ENCODE data around the gene TGIF2.

DNA sequence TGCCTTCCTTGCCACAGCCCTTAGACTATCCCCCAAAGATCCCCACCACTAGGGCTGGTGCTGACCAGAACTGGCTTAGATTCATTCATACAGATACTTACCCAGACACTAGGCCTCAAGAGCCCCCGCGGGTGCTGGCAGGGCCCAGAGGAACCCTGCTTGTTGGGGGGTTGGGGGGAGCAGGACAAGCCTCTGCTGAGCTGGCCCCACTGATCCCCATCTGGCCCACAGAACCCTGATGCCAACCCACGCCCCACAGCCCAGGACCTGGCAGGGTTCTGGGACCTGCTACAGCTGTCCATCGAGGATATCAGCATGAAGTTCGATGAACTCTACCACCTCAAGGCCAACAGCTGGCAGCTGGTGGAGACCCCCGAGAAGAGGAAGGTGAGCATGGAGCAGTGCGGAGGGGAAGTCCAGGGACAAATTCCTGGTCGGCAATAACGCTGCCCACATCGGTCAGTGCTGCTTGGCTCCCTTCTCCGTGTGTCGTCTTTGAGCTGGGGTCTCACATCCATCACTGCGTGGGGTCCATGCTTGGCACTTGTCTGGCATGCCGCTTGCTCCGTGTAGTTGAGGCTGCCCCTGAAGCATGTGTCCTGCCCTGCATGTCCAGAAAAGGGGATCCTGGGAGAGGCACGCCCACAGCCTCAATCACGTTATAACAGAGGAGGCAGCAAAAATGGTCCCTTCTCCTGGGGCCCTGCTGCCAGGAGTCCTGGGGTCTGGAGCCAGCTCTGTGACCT is 47.6 kb upstream of the TGIF2 start:
- TF ChIP-seq, protein P1, sequence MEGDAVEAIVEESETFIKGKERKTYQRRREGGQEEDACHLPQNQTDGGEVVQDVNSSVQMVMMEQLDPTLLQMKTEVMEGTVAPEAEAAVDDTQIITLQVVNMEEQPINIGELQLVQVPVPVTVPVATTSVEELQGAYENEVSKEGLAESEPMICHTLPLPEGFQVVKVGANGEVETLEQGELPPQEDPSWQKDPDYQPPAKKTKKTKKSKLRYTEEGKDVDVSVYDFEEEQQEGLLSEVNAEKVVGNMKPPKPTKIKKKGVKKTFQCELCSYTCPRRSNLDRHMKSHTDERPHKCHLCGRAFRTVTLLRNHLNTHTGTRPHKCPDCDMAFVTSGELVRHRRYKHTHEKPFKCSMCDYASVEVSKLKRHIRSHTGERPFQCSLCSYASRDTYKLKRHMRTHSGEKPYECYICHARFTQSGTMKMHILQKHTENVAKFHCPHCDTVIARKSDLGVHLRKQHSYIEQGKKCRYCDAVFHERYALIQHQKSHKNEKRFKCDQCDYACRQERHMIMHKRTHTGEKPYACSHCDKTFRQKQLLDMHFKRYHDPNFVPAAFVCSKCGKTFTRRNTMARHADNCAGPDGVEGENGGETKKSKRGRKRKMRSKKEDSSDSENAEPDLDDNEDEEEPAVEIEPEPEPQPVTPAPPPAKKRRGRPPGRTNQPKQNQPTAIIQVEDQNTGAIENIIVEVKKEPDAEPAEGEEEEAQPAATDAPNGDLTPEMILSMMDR (IDR thresholded peaks at IDR 0.05 in 2 of 3, conservative IDR thresholded peaks at IDR 0.05 in 1 of 3; ENCODE audit: borderline replicate concordance in 1 of 3, insufficient read depth in 1 of 3, low read depth in 2 of 3, low read length in 2 of 3): no peak
- TF ChIP-seq, protein P2, sequence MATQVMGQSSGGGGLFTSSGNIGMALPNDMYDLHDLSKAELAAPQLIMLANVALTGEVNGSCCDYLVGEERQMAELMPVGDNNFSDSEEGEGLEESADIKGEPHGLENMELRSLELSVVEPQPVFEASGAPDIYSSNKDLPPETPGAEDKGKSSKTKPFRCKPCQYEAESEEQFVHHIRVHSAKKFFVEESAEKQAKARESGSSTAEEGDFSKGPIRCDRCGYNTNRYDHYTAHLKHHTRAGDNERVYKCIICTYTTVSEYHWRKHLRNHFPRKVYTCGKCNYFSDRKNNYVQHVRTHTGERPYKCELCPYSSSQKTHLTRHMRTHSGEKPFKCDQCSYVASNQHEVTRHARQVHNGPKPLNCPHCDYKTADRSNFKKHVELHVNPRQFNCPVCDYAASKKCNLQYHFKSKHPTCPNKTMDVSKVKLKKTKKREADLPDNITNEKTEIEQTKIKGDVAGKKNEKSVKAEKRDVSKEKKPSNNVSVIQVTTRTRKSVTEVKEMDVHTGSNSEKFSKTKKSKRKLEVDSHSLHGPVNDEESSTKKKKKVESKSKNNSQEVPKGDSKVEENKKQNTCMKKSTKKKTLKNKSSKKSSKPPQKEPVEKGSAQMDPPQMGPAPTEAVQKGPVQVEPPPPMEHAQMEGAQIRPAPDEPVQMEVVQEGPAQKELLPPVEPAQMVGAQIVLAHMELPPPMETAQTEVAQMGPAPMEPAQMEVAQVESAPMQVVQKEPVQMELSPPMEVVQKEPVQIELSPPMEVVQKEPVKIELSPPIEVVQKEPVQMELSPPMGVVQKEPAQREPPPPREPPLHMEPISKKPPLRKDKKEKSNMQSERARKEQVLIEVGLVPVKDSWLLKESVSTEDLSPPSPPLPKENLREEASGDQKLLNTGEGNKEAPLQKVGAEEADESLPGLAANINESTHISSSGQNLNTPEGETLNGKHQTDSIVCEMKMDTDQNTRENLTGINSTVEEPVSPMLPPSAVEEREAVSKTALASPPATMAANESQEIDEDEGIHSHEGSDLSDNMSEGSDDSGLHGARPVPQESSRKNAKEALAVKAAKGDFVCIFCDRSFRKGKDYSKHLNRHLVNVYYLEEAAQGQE (IDR thresholded peaks at IDR 0.05; ENCODE audit: low read depth): no peak
- TF ChIP-seq POLR2A (IDR thresholded peaks at IDR 0.05; ENCODE audit: borderline replicate concordance, extremely low read depth, insufficient read depth, insufficient read length): no peak
- no peak for TF ChIP-seq SIN3A (IDR thresholded peaks at IDR 0.05; ENCODE audit: low read depth)
- no peak for TF ChIP-seq EZH2 (IDR thresholded peaks at IDR 0.05)
- no peak for TF ChIP-seq SRF (IDR thresholded peaks at IDR 0.05; ENCODE audit: low read depth)
